Measurements from ENCODE around the gene ISOC2.
"Not testable (repeated sequence)": the region's sequence is repeated elsewhere in the genome, so short reads cannot be mapped to it uniquely, and the experiment has no call there.

ISOC2 gene

DNA sequence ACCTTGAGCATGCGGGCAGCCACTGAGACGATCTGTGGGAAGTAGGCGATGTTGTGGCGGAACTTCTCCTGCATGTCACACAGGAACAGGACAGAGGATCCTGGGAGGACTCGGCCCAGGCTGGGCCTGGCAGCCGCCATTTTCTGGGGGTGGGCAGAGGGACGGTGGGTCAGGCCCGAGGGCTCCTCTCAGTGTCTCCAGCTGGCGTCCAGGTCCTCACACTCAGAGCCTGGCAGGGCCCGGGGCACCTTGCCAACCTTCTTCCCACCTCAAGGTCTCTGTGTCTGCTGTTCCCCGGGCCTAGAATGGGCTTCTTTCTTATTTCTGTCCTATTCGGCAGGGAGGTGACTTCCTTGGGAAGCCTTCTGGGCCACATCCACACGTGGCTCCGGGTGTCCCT, 5.1 kb downstream of the ISOC2 start:
- DNase-seq: no peak

GRCh38 chr19:55455576-55456235, 5.7 kb downstream of the ISOC2 start:
- DNase-seq: no peak

GRCh38 chr19:55454787-55455243, 6.6 kb downstream of the ISOC2 start:
- peak in 1 of 2 experiments; percentile 24 for DNase-seq

DNA sequence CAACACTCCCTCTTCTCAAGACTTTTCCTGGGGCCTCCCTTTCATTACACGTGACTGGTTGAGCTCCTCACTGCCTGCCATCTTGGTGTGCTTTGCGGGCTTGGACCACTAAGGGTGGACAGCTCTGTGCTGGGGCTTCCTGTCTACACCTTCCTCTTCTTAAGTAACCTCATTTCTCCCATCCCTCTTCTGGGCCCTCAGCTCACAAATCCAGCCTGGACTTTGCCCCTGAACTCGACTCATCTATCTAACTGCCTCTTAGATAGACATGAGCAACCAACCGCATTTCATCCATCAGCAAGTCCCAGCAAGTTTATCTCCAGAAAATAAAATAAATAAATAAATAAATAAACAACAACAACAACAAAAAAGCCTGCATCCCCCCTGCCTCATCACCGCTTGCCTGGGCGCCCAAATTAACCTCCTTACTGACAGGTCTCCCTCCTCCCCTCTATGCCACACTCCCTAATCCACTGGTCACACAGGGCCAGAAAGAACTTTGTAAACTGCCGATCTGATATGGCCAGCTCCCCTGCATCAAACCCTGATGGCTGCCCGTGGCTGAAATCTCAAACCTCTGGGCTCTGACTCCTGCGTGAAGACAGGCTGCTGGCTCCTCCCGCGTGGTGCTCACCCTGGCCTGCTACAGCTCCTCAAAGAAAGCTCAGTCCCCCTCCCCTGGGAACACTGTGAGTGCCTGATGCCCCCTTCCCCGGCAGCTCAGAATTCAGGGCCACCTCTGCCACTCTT, 7.8 kb downstream of the ISOC2 start:
- DNase-seq: no peak

DNA sequence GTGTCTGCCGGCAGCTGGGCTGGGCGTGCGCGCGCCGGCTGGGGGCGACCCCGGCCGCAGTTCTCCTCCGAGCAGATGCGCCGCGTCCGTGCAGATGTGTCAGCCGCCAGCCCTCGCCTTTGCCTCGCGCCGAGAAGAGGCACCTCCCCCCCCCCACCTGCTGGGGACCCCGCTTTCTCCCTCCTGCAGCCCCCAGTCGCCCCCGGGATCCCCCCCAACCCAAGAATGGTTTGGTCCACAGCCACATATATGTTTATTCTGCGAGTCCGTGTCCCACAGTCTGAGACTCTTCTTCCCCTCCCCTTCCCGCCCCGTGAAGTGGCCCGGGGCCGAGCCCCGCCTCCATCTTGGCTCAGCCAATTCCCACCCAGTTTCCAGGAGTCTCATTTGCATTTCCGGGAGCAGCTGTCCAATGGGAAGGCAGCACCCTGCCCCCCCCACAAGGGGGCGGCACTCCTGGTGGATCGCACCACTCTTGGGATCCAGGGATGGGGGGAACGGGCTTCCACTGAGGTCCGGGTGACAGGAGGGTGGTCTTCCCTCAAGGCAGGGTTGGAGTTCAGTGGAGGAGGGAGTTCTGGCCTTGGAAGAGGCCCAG, 8.6 kb downstream of the ISOC2 start:
- DNase-seq: peak in 1 of 2 experiments; percentile 18

GRCh38 chr19:55451965-55452748, 9.3 kb downstream of the ISOC2 start:
- DNase-seq: no peak

GRCh38 chr19:55451163-55451964, 10.1 kb downstream of the ISOC2 start:
- DNase-seq: no peak

- DNase-seq: no peak
These were observed 12.0 kb downstream of the ISOC2 start for GRCh38 chr19:55449469-55449868.

DNA sequence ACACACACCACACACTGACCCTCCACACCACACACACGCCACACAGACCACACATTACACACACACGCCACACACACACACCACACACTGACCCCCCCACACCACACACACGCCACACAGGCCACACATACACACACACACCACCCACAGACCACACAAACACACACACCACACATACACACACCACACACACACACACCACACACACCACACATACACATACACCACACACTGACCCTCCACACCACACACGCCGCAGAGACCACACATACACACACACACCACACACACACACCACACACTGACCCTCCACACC, 13.3 kb downstream of the ISOC2 start:
- not testable (repeated sequence) for DNase-seq

DNA sequence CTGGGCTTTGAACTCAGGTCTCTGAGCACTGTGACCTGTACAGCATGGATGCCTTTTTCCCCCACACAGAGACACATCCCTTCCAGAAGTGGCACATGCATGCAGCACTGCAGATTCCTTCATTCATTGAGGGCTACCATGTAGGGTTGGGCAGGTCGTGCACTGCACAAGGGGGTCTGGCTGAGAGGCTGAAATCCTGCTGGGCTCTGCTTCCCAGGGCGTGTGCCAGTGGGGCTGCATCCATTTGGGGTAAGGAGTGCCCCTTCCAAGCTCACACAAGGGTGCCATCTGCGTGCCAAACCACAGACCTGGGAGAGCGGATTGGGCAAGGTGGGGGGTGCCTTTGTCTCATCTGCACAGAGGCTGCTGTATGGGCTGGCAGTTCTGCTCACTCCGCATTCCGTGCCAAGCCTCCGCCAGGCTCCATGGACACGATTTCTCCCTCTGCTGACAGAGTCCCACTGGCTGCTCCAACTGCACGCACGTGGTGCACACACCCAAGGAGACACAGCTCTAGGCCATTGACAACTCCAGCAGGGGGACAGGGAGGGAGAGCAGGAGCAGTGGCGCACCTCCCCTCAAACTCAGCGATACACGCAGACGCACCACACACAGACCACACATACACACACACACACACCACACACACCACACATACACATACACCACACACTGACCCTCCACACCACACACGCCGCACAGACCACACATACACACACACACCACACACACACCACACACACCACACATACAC, 13.8 kb downstream of the ISOC2 start:
- DNase-seq: peak in 1 of 2 experiments; percentile 49

GRCh38 chr19:55446060-55446459, 15.4 kb downstream of the ISOC2 start:
- DNase-seq: no peak

DNA sequence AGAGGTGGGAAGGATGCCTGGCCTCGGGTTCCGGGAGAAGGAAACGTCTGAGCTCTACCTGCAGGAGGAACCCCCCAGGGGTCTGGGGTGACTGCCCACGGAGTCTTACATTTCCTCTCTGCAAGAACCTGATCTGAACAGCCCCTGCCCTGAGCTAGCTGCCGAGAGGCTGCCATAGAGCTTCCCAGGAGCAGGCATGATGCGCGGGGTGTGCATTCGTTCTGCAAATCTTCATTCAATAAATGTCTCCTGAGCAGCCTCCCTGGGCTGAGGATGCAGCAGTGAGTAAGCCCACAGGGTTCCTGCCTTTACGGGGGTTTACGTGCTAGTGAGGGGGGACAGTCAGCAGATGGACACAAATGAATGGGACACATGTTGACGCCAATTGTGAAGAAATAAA, 16.8 kb downstream of the ISOC2 start:
- DNase-seq: no peak

DNA sequence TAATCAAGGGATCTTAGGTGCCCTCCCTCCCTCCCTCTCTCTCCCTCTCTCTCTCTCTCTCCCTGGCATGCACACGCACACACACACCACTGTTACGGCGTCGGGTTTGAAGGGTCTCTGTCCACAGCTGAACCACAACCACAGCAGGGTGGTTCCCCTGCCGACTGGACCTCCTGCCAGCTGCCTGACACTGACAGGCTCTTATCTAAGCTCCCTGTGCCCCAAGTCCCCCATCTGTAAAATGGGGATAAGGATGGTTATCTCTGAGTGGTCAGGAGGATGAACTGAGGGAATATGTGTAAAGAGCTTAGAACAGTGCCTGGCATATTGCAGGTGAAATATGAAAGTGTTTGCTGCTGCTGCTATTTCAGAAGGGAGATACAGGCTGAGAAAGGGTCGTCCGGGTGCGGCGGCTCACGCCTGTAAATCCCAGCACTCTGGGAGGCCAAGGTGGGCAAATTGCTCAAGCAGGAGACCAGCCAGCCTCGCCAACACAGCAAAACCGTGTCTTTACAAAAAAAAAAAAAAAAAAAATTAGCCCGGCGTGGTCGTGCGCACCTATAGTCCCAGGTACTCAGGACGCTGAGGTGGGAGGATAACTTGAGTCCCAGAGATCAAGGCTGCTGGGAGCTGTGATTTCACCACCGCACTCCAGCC, 17.5 kb downstream of the ISOC2 start:
- DNase-seq: no peak

DNA sequence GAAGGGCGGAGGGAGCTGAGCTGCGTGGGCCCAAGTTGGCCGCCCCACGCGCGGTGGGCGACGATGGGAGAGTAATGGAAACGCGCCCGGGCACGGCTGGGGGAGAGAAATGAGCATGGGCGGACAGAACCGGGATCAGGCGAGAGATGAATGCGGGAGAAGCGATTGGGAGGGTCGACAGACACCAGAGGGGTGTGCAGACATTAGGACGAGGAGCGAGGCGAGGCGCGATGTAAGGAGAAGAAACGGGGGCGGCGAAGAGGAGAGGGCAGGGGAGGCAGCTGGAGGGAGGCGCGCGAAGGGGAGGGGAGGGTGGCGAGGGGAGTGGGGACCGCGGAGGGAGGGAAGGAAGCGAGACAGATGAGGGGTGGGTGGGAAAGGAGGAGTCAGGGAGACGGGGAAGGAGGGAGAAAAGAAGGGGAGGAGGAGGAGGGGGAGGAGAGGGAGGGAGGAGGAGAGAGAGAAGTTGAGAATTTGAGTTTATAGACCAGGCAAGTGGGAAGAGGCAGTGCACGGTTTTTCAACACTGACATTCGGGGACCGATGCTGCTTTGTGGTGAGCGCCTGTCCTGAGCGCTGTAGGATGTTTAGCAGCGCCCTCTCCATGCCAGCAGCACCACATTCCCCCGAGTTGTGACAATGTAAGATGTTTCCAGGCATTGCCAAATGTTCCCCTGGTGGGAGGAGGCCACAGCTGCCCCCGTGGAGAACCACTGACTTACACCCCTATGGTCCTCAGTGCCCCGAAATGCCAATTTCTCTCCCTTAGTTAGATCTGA, 18.2 kb downstream of the ISOC2 start, which contains the start of gene SHISA7:
Gene SHISA7, minus strand, starts transcription at position 256 of the 779 bp plus-strand sequence. CDS start 437 bp downstream, outside the sequence.
- peak in 1 of 2 experiments; percentile 14 for DNase-seq

DNA sequence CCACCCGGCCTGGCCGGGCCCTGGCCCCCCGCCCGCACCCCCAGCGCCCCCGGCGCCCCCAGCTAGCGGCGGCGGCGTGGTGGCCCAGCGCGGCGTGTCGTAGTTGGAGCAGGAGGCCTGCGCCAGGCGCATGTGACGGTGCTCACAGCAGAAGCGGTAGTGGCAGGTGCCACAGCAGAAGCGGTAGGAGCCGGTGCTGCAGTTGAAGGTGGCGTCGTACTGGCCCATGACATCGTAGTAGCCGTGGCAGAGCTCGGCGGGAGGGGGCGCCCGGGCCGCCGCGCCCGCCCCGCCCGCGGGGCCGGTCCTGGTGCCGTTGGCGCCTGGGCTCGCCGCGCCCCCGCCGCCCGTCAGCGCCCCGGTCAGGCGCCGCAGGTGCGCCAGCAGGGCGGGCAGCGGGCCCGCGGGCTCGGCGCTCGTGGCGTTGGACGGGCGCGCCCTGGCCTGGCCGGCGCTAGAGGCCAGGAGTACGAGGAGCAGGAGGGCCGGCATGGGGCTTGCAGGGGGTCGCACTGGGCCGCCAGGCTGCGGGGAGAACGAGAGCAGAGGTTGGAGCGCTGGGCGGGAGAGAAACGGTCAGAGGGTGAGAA, 19.0 kb downstream of the ISOC2 start:
- no peak for DNase-seq

- no peak for DNase-seq
These were observed 19.6 kb downstream of the ISOC2 start for GRCh38 chr19:55441692-55442321.

- no peak for DNase-seq
These were observed 20.1 kb downstream of the ISOC2 start for GRCh38 chr19:55441319-55441691.

DNA sequence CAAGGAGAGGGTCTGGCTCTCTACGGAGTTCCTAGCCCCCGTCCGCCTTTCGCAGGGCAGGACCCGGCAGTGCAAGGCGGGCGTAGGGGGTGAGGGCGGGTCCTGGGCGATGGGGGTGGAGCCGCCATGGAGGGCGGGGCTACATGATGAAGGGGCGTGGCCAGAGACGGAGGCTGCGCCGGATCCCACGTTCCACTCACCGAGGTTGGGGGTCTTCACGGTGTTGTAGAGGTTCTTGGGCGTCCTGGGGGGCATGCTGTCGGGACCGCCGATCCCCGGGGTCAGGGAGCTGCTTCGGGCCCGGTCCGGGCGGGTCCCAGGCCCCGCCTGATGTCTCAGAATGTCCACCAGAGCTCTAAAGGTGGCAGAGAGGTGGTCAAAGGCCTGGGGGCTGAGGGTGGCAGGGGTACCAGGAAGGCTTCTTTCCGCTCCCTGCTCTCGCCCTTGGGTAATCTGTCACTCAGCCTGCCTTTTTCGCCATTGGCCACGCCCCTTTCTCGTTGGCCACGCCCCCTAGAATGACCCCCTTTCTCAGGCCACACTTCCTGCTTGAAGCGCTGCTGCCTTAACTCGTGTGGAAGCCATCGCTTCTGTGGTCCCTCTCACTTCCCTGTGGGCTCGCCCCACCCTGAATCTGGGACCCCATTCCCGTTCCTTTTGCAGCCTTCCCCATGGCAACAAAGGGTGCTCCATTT, 20.9 kb downstream of the ISOC2 start:
- no peak for DNase-seq

DNA sequence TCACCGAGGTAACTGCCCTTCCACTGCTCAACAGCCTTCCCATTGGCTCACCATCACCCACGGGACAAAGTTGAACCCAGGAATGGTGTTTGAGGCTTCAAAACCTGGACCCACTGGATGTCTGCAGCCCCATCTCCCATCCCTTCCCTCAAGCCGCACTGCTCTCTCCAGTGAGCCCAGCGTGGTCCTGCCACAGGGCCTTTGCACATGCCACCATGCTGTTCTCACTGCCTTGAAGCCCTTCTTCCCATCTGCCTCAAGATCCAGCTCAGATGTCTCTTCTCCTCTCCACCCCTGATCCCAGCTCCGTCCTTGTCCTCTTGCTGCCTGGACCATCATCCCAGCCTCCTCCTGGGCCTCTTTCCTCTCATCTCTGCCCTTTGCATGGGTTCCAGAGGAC, 22.4 kb downstream of the ISOC2 start:
- no peak for DNase-seq
